HCT116 (cell line): ENCODE results near the gene ASGR1. TPM values are rescaled to one million over a fixed set of nuclear protein-coding genes. Genes with fewer than 3 reads are reported as not detected.

ENCODE experiments used
- ATAC-seq: fragments of 200-7000 bp; cut with Tn5 transposase; 2 replicates; pipeline ENCODE4 v1.9.1; 2020; ENCODE audit warnings: mild to moderate bottlenecking, moderate library complexity
- BruUV-seq: library from RNA; stranded (reverse); fragments of 400-500 nt; replicated peaks from 2 replicates; lab custom pipeline; 2021; lab: Mats Ljungman, UMichigan
- CTCF ChIA-PET: fragments of 300-600 bp; sonication (Branson Sonifier 250); formaldehyde crosslinking; loops from one replicate; lab custom pipeline; 2021; ENCODE audit warnings: antibody characterized with exemption; lab: Charles Lee
- POLR2A ChIA-PET: fragments of 300-600, 350-600 bp; sonication (Branson Sonifier 250); formaldehyde crosslinking; loops from one replicate; lab custom pipeline; 2021; ENCODE audit warnings: antibody characterized with exemption; lab: Charles Lee
- RAD21 ChIA-PET, 2 experiments: fragments of 300-600 bp; sonication (Branson Sonifier 250); formaldehyde crosslinking; loops; one replicate each; lab custom pipeline; 2023; ENCODE audit warnings: low total read pairs in 2 of 2; ENCODE audit not compliant: uncharacterized antibody in 2 of 2, unreplicated experiment in 2 of 2, low non-redundant PET in 1 of 2; lab: Charles Lee
- DNase-seq: peaks from one replicate; pipeline ENCODE4 v3.0.0-alpha.2; 2010; ENCODE audit warnings: low read depth, low spot score
- H2AFZ ChIP-seq: fragments of 200-600 bp; shearing (Covaris generic), sonication (generic); 2 replicates; pipeline ENCODE4 v1.6.1; 2017; ENCODE audit warnings: low read depth, mixed run types, mixed read lengths, antibody characterized with exemption, low read length; ENCODE audit not compliant: poor library complexity, severe bottlenecking
- H3K27ac ChIP-seq: 2 replicates; pipeline ENCODE4 v1.5.1; 2012; ENCODE audit warnings: low read depth, low read length
- H3K27me3 ChIP-seq: fragments of 200-600 bp; sonication (generic); 2 replicates; pipeline ENCODE4 v1.6.1; 2016; ENCODE audit warnings: mixed run types, low read length, mixed read lengths; ENCODE audit not compliant: insufficient read depth
- H3K36me3 ChIP-seq, 2 experiments: fragments of 200-500 bp in 1 of 2; fragments of 200-600 bp in 1 of 2; sonication (Bioruptor generic) in 1 of 2; sonication (generic) in 1 of 2; 2 replicates each; pipeline versions ENCODE4 v1.5.1 to v1.6.1; 2014 to 2016; ENCODE audit warnings: low read length in 2 of 2, inconsistent platforms in 1 of 2, mixed read lengths in 1 of 2, mixed run types in 1 of 2; ENCODE audit not compliant: insufficient read depth in 2 of 2, control insufficient read depth in 1 of 2
- H3K4me1 ChIP-seq, 2 experiments: fragments of 200-600 bp in 1 of 2; sonication (generic) in 1 of 2; 2 replicates each; pipeline versions ENCODE4 v1.5.1 to v1.6.1; 2012 to 2017; ENCODE audit warnings: low read length in 2 of 2, inconsistent platforms in 1 of 2, mild to moderate bottlenecking in 1 of 2, mixed read lengths in 1 of 2, mixed run types in 1 of 2, moderate library complexity in 1 of 2; ENCODE audit not compliant: insufficient read depth in 2 of 2, control insufficient read depth in 1 of 2
- H3K4me2 ChIP-seq: fragments of 200-600 bp; sonication (generic); 2 replicates; pipeline ENCODE4 v1.6.1; 2017; ENCODE audit warnings: mixed run types, low read length, mixed read lengths
- H3K4me3 ChIP-seq, 2 experiments: fragments of 200-600 bp in 1 of 2; sonication (generic) in 1 of 2; replicated peaks in 1 of 2; 2 replicates each; pipeline ENCODE4 v1.5.1; 2011 to 2016; ENCODE audit warnings: low read length in 2 of 2, control low read depth in 1 of 2, low read depth in 1 of 2, mild to moderate bottlenecking in 1 of 2, mixed read lengths in 1 of 2, mixed run types in 1 of 2
- H3K79me2 ChIP-seq: fragments of 200-600 bp; sonication (generic); 2 replicates; pipeline ENCODE4 v1.6.1; 2017; ENCODE audit warnings: mild to moderate bottlenecking, mixed run types, low read length, moderate library complexity, mixed read lengths; ENCODE audit not compliant: insufficient read depth
- H3K9ac ChIP-seq: fragments of 200-600 bp; sonication (generic); 2 replicates; pipeline ENCODE4 v1.6.1; 2016; ENCODE audit warnings: low read length, mixed read lengths
- H3K9me2 ChIP-seq: fragments of 200-600 bp; sonication (generic), shearing (Covaris generic); 2 replicates; pipeline ENCODE4 v1.6.1; 2017; ENCODE audit warnings: mixed run types, mild to moderate bottlenecking, moderate library complexity; ENCODE audit not compliant: insufficient read depth
- H3K9me3 ChIP-seq, 2 experiments: fragments of 200-500 bp in 1 of 2; fragments of 200-600 bp in 1 of 2; sonication (Bioruptor generic) in 1 of 2; sonication (generic) in 1 of 2; 2 replicates each; pipeline ENCODE4 v1.6.1; 2014 to 2017; ENCODE audit warnings: low read length in 2 of 2, mixed read lengths in 2 of 2, inconsistent platforms in 1 of 2, low read depth in 1 of 2, mild to moderate bottlenecking in 1 of 2, mixed run types in 1 of 2, moderate library complexity in 1 of 2; ENCODE audit not compliant: control insufficient read depth in 1 of 2, insufficient read depth in 1 of 2
- H4K20me1 ChIP-seq: fragments of 200-600 bp; sonication (generic), shearing (Covaris generic); 2 replicates; pipeline ENCODE4 v1.6.1; 2017; ENCODE audit warnings: mixed run types, mild to moderate bottlenecking, moderate library complexity; ENCODE audit not compliant: insufficient read depth
- ATF3 ChIP-seq: IDR thresholded peaks from 2 replicates; pipeline ENCODE4 v1.6.1; 2012
- CBX3 ChIP-seq: IDR thresholded peaks from 2 replicates; pipeline ENCODE4 v1.6.1; 2012; ENCODE audit warnings: low read depth
- CEBPB ChIP-seq: IDR thresholded peaks from 2 replicates; pipeline ENCODE4 v1.6.1; 2012; ENCODE audit warnings: low read depth
- CTCF ChIP-seq, 3 experiments: fragments of 200-600 bp in 1 of 3; sonication (generic) in 1 of 3; IDR thresholded peaks in 2 of 3; conservative IDR thresholded peaks in 1 of 3; 2 replicates each; pipeline ENCODE4 v1.5.1; 2012 to 2017; ENCODE audit warnings: low read depth in 2 of 3, low read length in 2 of 3, antibody characterized with exemption in 1 of 3, borderline replicate concordance in 1 of 3, control low read depth in 1 of 3, mild to moderate bottlenecking in 1 of 3, mixed read lengths in 1 of 3, mixed run types in 1 of 3, moderate library complexity in 1 of 3; ENCODE audit not compliant: insufficient read depth in 1 of 3
- EGR1 ChIP-seq: IDR thresholded peaks from 2 replicates; pipeline ENCODE4 v1.6.1; 2012; ENCODE audit warnings: low read depth
- ELF1 ChIP-seq: IDR thresholded peaks from 2 replicates; pipeline ENCODE4 v1.6.1; 2012; ENCODE audit warnings: low read depth, borderline replicate concordance
- EZH2 ChIP-seq: fragments of 200-600 bp; sonication (generic); IDR thresholded peaks from 2 replicates; pipeline ENCODE4 v1.6.1; 2017; ENCODE audit warnings: antibody characterized with exemption, mixed run types
- EZH2phosphoT487 ChIP-seq: fragments of 200-600 bp; IDR thresholded peaks from 2 replicates; pipeline ENCODE4 v1.6.1; 2018; ENCODE audit warnings: antibody characterized with exemption, borderline replicate concordance
- FOSL1 ChIP-seq: IDR thresholded peaks from 2 replicates; pipeline ENCODE4 v1.6.1; 2012; ENCODE audit warnings: low read depth
- JUND ChIP-seq: IDR thresholded peaks from 2 replicates; pipeline ENCODE4 v1.6.1; 2012
- MAX ChIP-seq: IDR thresholded peaks from 2 replicates; pipeline ENCODE4 v1.6.1; 2012
- POLR2A ChIP-seq: IDR thresholded peaks from 2 replicates; pipeline ENCODE4 v1.7.0; 2011; ENCODE audit warnings: borderline replicate concordance; ENCODE audit not compliant: insufficient read depth, insufficient read length; ENCODE audit errors: extremely low read depth
- RAD21 ChIP-seq: IDR thresholded peaks from 2 replicates; pipeline ENCODE4 v1.6.1; 2012; ENCODE audit warnings: low read depth, mild to moderate bottlenecking
- SP1 ChIP-seq: IDR thresholded peaks from 2 replicates; pipeline ENCODE4 v1.6.1; 2012; ENCODE audit warnings: low read depth
- SRF ChIP-seq: IDR thresholded peaks from 2 replicates; pipeline ENCODE4 v1.6.1; 2012; ENCODE audit warnings: low read depth
- TCF7L2 ChIP-seq: IDR thresholded peaks from 2 replicates; pipeline ENCODE4 v1.7.0; 2011; ENCODE audit warnings: borderline replicate concordance, inconsistent platforms; ENCODE audit not compliant: insufficient read depth, insufficient read length; ENCODE audit errors: extremely low read depth
- YY1 ChIP-seq: IDR thresholded peaks from 2 replicates; pipeline ENCODE4 v1.6.1; 2011; ENCODE audit warnings: low read length, low read depth, moderate library complexity, mild to moderate bottlenecking; ENCODE audit not compliant: insufficient replicate concordance; ENCODE audit errors: extremely low read depth
- ZBTB33 ChIP-seq: IDR thresholded peaks from 2 replicates; pipeline ENCODE4 v1.6.1; 2011; ENCODE audit warnings: mild to moderate bottlenecking, low read length, moderate library complexity; ENCODE audit not compliant: insufficient replicate concordance; ENCODE audit errors: extremely low read depth
- ZNF274 ChIP-seq: fragments of 200-500 bp; sonication (Bioruptor generic); IDR thresholded peaks from 2 replicates; pipeline ENCODE4 v1.6.1; 2014; ENCODE audit warnings: mild to moderate bottlenecking, low read depth, low read length, inconsistent platforms
- intact Hi-C: fragments of 100-400 bp; cut with micrococcal nuclease; formaldehyde crosslinking; loops from 2 replicates; pipeline ENCODE4 v1.10.0; 2022
- total RNA-seq: library from RNA; stranded (reverse); gene quantifications from one replicate; pipeline ENCODE4 v1.2.1, GENCODE V29; 2021; ENCODE audit not compliant: unreplicated experiment

ASGR1 gene
- total RNA-seq, 1 experiment from 2014 or later, result 1.2 TPM

- peaks cover 8 to 25% of the 10 kb centered on the region in 2 experiments; a peak in 3 of 4 replicates for H3K4me1 ChIP-seq
- H3K9me2 ChIP-seq, result no peaks in the 10 kb centered on the region
- H3K9ac ChIP-seq, result no peak overlapping the region
- no peaks in the 10 kb centered on the region for H3K9me3 ChIP-seq
- TF ChIP-seq ATF3 (no peak), ZBTB33 (no peak), RAD21 (no peak), SP1 (no peak), YY1 (no peak), CTCF (IDR thresholded peaks at IDR 0.05 in 2 of 3, conservative IDR thresholded peaks at IDR 0.05 in 1 of 3; ENCODE audit: borderline replicate concordance in 1 of 3, insufficient read depth in 1 of 3, low read depth in 2 of 3, low read length in 2 of 3) (no peak), ELF1 (no peak), EZH2phosphoT487 (no peak), CBX3 (no peak), POLR2A (no peak), SRF (no peak), EZH2 (no peak), ZNF274 (no peak), EGR1 (no peak), CEBPB (no peak), MAX (no peak), TCF7L2 (no peak), FOSL1 (no peak), JUND (no peak)
- TF ChIP-seq, all 23 proteins: peak for 0
- Histone ChIP-seq H2AFZ (no peak overlapping the region), H3K36me3 (no peaks in the 10 kb centered on the region), H3K4me2 (peak overlapping the region; percentile 71), H3K4me3 (no peak overlapping the region), H3K27ac (no peak overlapping the region), H4K20me1 (no peaks in the 10 kb centered on the region), H3K27me3 (no peaks in the 10 kb centered on the region), H3K79me2 (no peaks in the 10 kb centered on the region)
- no TSS peak for BruUV-seq
- ChIA-PET POLR2A (interaction anchor here (0.7 kb wide), 1 partner anchor 1225 kb away, joined by 3 read pairs; no protein-coding TSS in a partner anchor), CTCF (no interaction called here), RAD21 (no interaction called here)
- no peak for ATAC-seq
- DNase-seq, result no peak
- intact Hi-C loops, result no loop called here
Observed at GRCh38 chr17:7204336-7204735, 25.2 kb upstream of the ASGR1 start.
